Measurements from ENCODE around the gene DST.

Gene DST

GRCh38 chr6:56430629-56431600, 211.8 kb downstream of the DST start:
- no peak for DNase-seq

GRCh38 chr6:56424542-56425083, 218.1 kb downstream of the DST start:
- no peak for DNase-seq

- DNase-seq: no peak
These were observed 218.6 kb downstream of the DST start for GRCh38 chr6:56424064-56424463.

DNA sequence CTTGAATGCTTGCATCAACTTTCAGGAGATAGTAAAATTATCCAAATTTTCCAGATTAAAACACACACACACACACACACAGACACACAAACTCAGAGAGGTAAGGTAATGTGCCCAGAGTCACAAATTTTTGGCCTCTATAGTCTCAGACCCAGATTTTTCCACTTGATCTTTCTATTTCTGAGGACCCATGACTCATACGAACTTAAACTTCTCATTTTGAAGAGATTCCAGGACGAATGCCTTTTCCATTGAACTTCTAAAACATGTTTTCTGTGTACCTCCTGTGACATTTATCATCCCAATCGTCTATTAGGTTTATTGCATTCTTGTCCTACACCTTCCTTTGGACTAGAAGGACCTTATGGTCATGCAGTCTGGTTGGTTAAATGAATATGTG, 222.4 kb downstream of the DST start:
- DNase-seq: no peak

DNA sequence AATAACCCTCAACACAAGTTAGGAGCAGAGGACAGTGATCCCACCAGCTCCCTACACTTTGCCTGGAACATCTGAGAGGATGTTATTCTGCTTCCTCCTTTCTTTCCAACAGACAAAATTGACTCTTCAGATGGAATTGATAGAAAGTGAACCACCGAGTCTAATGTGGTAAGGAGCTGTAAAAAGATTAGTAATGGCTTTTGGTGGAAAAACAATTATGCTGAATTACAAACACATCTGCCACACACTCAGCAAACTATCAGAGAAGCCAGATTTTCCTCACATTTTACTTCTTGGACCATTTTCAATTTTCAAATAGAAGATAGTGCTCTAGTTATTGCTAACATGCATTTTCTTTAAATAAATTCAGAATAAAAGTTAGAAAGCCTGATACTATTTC, 223.5 kb downstream of the DST start:
- no peak for DNase-seq

DNA sequence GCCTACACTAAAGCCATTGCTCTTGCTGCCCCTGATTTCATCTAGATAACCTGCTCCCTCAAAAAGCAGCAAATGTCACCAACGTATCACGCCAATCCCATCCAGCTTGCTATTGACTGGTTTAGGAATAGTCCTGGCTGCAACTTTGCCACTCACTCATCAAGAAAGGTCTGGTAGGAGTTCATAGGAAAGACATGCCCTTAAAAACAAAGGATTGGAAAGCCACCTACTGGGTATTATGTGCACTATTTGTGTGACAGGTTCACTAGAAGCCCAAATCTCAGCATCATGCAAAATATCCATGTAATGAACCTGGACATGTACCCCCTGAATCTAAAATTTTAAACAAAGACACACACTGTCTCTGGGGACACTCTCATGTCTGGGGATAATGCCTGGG, 224.9 kb downstream of the DST start:
- no peak for DNase-seq

DNA sequence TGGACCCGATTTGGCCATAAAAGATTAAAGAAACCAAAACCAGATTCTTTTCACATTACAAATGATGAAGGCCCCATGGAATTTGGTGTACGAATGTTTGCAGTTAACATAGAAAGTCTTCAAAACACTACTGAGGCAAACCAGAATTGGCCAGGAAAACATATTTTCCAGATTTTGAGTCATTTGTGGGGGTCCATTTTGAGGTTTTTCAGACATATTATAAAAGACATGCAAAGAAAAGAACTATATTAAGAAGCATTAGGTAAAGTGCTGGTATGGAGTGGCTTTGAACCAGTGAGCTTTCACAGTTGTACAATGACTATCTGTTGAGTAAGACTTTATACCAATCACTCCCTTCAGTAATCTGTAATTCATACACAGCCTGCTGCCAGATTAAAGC, 226.4 kb downstream of the DST start:
- DNase-seq: no peak

- no peak for DNase-seq
These were observed 233.7 kb downstream of the DST start for GRCh38 chr6:56408976-56409375.

Measured in NCI-H2029 (cell line).